ENCODE results near the gene CD1B. TPM values are rescaled to one million over a fixed set of nuclear protein-coding genes. Genes with fewer than 3 reads are reported as not detected.
A peak's percentile ranks its signal among the peaks of the same experiment; 100 is the strongest.
"Not testable (repeated sequence)": the region's sequence is repeated elsewhere in the genome, so short reads cannot be mapped to it uniquely, and the experiment has no call there.

CD1B gene
- polyA plus RNA-seq, 3 donors from 2014 or later, result 0.62 TPM; not detected in 2

- DNase-seq, result no peak
- H3K4me1 Mint-ChIP-seq, result no peaks in the 10 kb centered on the region
- H3K27me3 Mint-ChIP-seq (ENCODE audit: low read depth in 3 of 3), result peaks cover 0 to 14% (median 6%) of the 10 kb centered on the region in 3 donors
- H3K4me3 Mint-ChIP-seq, result no peak overlapping the region
- no peak overlapping the region for H3K27ac Mint-ChIP-seq
- no peaks in the 10 kb centered on the region for H3K36me3 Mint-ChIP-seq
- H3K9me3 Mint-ChIP-seq, result peaks cover 0 to 14% (median 3%) of the 10 kb centered on the region in 6 donors
Measured at GRCh38 chr1:158295791-158296190, 35.5 kb downstream of the CD1B start.

- Mint-ChIP-seq H3K36me3 (no peaks in the 10 kb centered on the region), H3K9me3 (no peaks in the 10 kb centered on the region), H3K4me1 (peaks cover 10 to 11% of the 10 kb centered on the region in 2 donors), H3K27me3 (ENCODE audit: low read depth in 3 of 3) (peaks cover 0 to 9% (median 5%) of the 10 kb centered on the region in 3 donors), H3K27ac (no peak overlapping the region), H3K4me3 (no peak overlapping the region)
- no peak for DNase-seq
Measured at GRCh38 chr1:158290321-158290844, 40.9 kb downstream of the CD1B start.

GRCh38 chr1:158289811-158290210, 41.5 kb downstream of the CD1B start, which contains the start of gene CD1C:
Gene CD1C (plus strand): TSS chr1:158289923. CDS start chr1:158290065, 142 bp downstream.
- no peaks in the 10 kb centered on the region for H3K9me3 Mint-ChIP-seq
- no peak within 1 kb of the TSS for H3K27ac Mint-ChIP-seq
- peaks cover 0 to 8% (median 8%) of the 10 kb centered on the region in 3 donors for H3K27me3 Mint-ChIP-seq (ENCODE audit: low read depth in 3 of 3)
- peaks cover 12 to 14% of the 10 kb centered on the region in 2 donors for H3K4me1 Mint-ChIP-seq
- H3K4me3 Mint-ChIP-seq, result no peak within 1 kb of the TSS
- no peak for DNase-seq
- no peaks in the 10 kb centered on the region for H3K36me3 Mint-ChIP-seq

GRCh38 chr1:158286941-158287346, 44.4 kb downstream of the CD1B start:
- Mint-ChIP-seq H3K4me1 (peaks cover 12 to 14% of the 10 kb centered on the region in 2 donors), H3K27me3 (ENCODE audit: low read depth in 3 of 3) (peaks cover 0 to 14% (median 9%) of the 10 kb centered on the region in 3 donors)

GRCh38 chr1:158286487-158286886, 44.8 kb downstream of the CD1B start:
- Mint-ChIP-seq H3K27me3 (ENCODE audit: low read depth in 3 of 3) (peaks cover 1 to 14% (median 13%) of the 10 kb centered on the region in 3 donors), H3K36me3 (no peaks in the 10 kb centered on the region), H3K4me1 (peaks cover 12 to 14% of the 10 kb centered on the region in 2 donors), H3K4me3 (no peak overlapping the region), H3K9me3 (peaks cover 0 to 6% (median 3%) of the 10 kb centered on the region in 6 donors), H3K27ac (no peak overlapping the region)
- DNase-seq, result no peak

More at GRCh38 chr1:158286941-158287346, 44.4 kb downstream of the CD1B start:
- Mint-ChIP-seq H3K27ac (no peak overlapping the region), H3K9me3 (peaks cover 0 to 2% (median 0%) of the 10 kb centered on the region in 6 donors), H3K36me3 (no peaks in the 10 kb centered on the region), H3K4me3 (no peak overlapping the region)
- DNase-seq, result no peak

GRCh38 chr1:158285756-158286241, 45.5 kb downstream of the CD1B start:
- peaks cover 12 to 14% of the 10 kb centered on the region in 2 donors for H3K4me1 Mint-ChIP-seq

GRCh38 chr1:158283965-158284364, 47.4 kb downstream of the CD1B start:
- Mint-ChIP-seq H3K9me3 (peaks cover 2 to 11% (median 9%) of the 10 kb centered on the region in 6 donors), H3K27me3 (ENCODE audit: low read depth in 3 of 3) (peaks cover 3 to 15% (median 14%) of the 10 kb centered on the region in 3 donors), H3K4me3 (no peak overlapping the region), H3K27ac (no peak overlapping the region), H3K36me3 (no peaks in the 10 kb centered on the region), H3K4me1 (peaks cover 12 to 14% of the 10 kb centered on the region in 2 donors)
- no peak for DNase-seq

More at GRCh38 chr1:158285756-158286241, 45.5 kb downstream of the CD1B start:
- H3K9me3 Mint-ChIP-seq, result peaks cover 0 to 11% (median 9%) of the 10 kb centered on the region in 6 donors
- peak overlapping the region in 1 of 6 donors; percentile 16 for H3K27ac Mint-ChIP-seq
- peak overlapping the region in 1 of 5 donors; percentile 56 for H3K4me3 Mint-ChIP-seq
- no peaks in the 10 kb centered on the region for H3K36me3 Mint-ChIP-seq
- DNase-seq, result peak in 1 of 3 donors; percentile 1
- peaks cover 3 to 15% (median 14%) of the 10 kb centered on the region in 3 donors for H3K27me3 Mint-ChIP-seq (ENCODE audit: low read depth in 3 of 3)

- not testable (repeated sequence) for DNase-seq, H3K27ac Mint-ChIP-seq, H3K36me3 Mint-ChIP-seq, H3K4me3 Mint-ChIP-seq
- Mint-ChIP-seq H3K27me3 (ENCODE audit: low read depth in 3 of 3) (peaks cover 3 to 15% (median 14%) of the 10 kb centered on the region in 3 donors), H3K9me3 (peaks cover 2 to 18% (median 9%) of the 10 kb centered on the region in 6 donors), H3K4me1 (peaks cover 12 to 14% of the 10 kb centered on the region in 2 donors)
Measured at GRCh38 chr1:158282421-158282820, 48.9 kb downstream of the CD1B start.

Other genes starting within 250 kb of the CD1B start
- 1 to 10 TPM in 2 of 3 donors, not detected in 1; 2.9 to 8.7 TPM for gene CD1D, start 150.6 kb downstream of the CD1B start, polyA plus RNA-seq
- gene CD1A, start 77.1 kb downstream of the CD1B start, polyA plus RNA-seq, result under 1 TPM in 1 of 3 donors, not detected in 2; 0.15 TPM
- 10 to 100 TPM in 2 of 3 donors, 1 to 10 TPM in 1; 2.0 to 65.8 (median 29.7) TPM for gene CD1C, start 41.6 kb downstream of the CD1B start, polyA plus RNA-seq
- gene CD1E, start 22.4 kb upstream of the CD1B start, polyA plus RNA-seq, result 1 to 10 TPM in 2 of 3 donors, not detected in 1; 3.1 to 3.3 TPM
- not detected for gene OR10T2, start 67.9 kb upstream of the CD1B start, polyA plus RNA-seq
- not detected for gene OR10K2, start 94.7 kb upstream of the CD1B start, polyA plus RNA-seq
- gene OR10K1, start 130.3 kb upstream of the CD1B start, polyA plus RNA-seq, result not detected
- gene OR10R2, start 140.7 kb upstream of the CD1B start, polyA plus RNA-seq, result not detected
- not detected for gene OR6Y1, start 222.9 kb upstream of the CD1B start, polyA plus RNA-seq
- not detected for gene OR6P1, start 239.0 kb upstream of the CD1B start, polyA plus RNA-seq
- gene OR10X1, start 248.4 kb upstream of the CD1B start, polyA plus RNA-seq, result not detected

Measured in immature natural killer cell (primary cell).